Measurements from ENCODE around the gene NBDY. TPM values are rescaled to one million over a fixed set of nuclear protein-coding genes. Genes with fewer than 3 reads are reported as not detected.

The NBDY gene
- total and polyA plus RNA-seq, 4 donors: 11.8 to 43.2 (median 22.7) TPM

DNA sequence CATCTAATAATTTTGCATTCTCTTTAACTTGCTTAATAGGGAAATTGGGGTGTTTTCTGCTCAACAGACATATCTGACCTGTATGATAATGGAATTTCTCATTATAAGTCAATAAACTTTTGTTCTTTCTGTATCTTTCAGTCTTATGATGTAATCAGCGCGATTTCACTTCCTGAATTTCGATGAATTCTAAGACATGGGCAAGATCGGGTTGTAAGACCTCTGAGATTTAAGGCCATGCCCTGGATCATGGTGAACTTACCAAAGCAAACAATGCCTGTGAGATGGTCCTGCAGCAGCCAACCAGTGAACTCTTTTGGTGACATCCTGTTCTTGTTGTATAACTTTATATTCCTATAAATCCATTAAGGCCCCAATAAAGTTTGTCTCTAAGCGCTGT lies 88.1 kb downstream of the NBDY start:
- H3K4me1 ChIP-seq (ENCODE audit: control insufficient read depth in 5 of 5, insufficient read depth in 5 of 5, low read length in 5 of 5): peaks cover 0 to 3% (median 0%) of the 10 kb centered on the region in 5 donors
- no peak for DNase-seq
- peaks cover 0 to 1% (median 0%) of the 10 kb centered on the region in 4 donors for H3K36me3 ChIP-seq (ENCODE audit: control insufficient read depth in 4 of 4, insufficient read depth in 4 of 4, low read length in 4 of 4)
- TF ChIP-seq, protein P1, sequence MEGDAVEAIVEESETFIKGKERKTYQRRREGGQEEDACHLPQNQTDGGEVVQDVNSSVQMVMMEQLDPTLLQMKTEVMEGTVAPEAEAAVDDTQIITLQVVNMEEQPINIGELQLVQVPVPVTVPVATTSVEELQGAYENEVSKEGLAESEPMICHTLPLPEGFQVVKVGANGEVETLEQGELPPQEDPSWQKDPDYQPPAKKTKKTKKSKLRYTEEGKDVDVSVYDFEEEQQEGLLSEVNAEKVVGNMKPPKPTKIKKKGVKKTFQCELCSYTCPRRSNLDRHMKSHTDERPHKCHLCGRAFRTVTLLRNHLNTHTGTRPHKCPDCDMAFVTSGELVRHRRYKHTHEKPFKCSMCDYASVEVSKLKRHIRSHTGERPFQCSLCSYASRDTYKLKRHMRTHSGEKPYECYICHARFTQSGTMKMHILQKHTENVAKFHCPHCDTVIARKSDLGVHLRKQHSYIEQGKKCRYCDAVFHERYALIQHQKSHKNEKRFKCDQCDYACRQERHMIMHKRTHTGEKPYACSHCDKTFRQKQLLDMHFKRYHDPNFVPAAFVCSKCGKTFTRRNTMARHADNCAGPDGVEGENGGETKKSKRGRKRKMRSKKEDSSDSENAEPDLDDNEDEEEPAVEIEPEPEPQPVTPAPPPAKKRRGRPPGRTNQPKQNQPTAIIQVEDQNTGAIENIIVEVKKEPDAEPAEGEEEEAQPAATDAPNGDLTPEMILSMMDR (IDR thresholded peaks at IDR 0.05; ENCODE audit: control extremely low read depth, extremely low read depth): no peak
- H3K9me3 ChIP-seq (ENCODE audit: control insufficient read depth in 4 of 4, insufficient read depth in 3 of 4, low read length in 3 of 4): peaks cover 0 to 2% (median 0%) of the 10 kb centered on the region in 4 donors
- WGBS, 2 donors: 38 to 62% methylated on average over 5 of the region's 5 CpGs
- H3K4me3 ChIP-seq: no peak overlapping the region
- no peak for ATAC-seq (ENCODE audit: insufficient read depth, low FRiP score)
- no peak overlapping the region for H3K27ac ChIP-seq (ENCODE audit: low read depth in 1 of 2, low read length in 1 of 2)
- no peak overlapping the region for H3K9ac ChIP-seq (ENCODE audit: insufficient read depth in 1 of 2, low read length in 2 of 2)
- H3K27me3 ChIP-seq (ENCODE audit: control insufficient read depth in 3 of 3, insufficient read depth in 3 of 3, low read length in 2 of 3): peaks cover 0 to 24% (median 6%) of the 10 kb centered on the region in 3 donors

DNA sequence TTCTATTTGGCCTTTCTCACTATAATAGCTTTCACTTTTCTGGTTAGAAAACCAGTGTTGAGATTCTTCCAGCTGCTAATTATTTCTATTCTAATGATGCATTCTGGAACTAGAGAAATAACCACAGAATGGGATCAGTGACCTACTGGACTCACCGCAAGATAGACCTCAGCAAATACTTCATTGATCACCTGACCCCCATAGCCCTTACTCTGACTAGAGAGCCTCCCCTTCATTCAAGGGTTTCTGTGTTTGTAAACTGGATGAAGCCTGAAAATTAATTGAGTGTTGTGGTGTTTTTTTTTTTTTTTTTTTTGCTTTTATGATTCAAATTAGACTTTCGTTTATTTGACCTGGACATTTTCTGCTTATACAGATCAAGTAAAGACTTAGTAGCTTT lies 97.0 kb downstream of the NBDY start:
- no peaks in the 10 kb centered on the region for H3K4me1 ChIP-seq (ENCODE audit: control insufficient read depth in 5 of 5, insufficient read depth in 5 of 5, low read length in 5 of 5)
- peaks cover 0 to 23% (median 5%) of the 10 kb centered on the region in 3 donors for H3K27me3 ChIP-seq (ENCODE audit: control insufficient read depth in 3 of 3, insufficient read depth in 3 of 3, low read length in 2 of 3)
- peaks cover 0 to 10% (median 2%) of the 10 kb centered on the region in 4 donors for H3K9me3 ChIP-seq (ENCODE audit: control insufficient read depth in 4 of 4, insufficient read depth in 3 of 4, low read length in 3 of 4)
- H3K27ac ChIP-seq (ENCODE audit: low read depth in 1 of 2, low read length in 1 of 2): no peak overlapping the region
- TF ChIP-seq, protein P1 (IDR thresholded peaks at IDR 0.05; ENCODE audit: control extremely low read depth, extremely low read depth): no peak
- H3K4me3 ChIP-seq: no peak overlapping the region
- DNase-seq (no peak), ATAC-seq (ENCODE audit: insufficient read depth, low FRiP score) (no peak)
- WGBS, 2 donors: 76 to 90% methylated on average over 2 of the region's 2 CpGs
- no peak overlapping the region for H3K9ac ChIP-seq (ENCODE audit: insufficient read depth in 1 of 2, low read length in 2 of 2)
- no peaks in the 10 kb centered on the region for H3K36me3 ChIP-seq (ENCODE audit: control insufficient read depth in 4 of 4, insufficient read depth in 4 of 4, low read length in 4 of 4)

DNA sequence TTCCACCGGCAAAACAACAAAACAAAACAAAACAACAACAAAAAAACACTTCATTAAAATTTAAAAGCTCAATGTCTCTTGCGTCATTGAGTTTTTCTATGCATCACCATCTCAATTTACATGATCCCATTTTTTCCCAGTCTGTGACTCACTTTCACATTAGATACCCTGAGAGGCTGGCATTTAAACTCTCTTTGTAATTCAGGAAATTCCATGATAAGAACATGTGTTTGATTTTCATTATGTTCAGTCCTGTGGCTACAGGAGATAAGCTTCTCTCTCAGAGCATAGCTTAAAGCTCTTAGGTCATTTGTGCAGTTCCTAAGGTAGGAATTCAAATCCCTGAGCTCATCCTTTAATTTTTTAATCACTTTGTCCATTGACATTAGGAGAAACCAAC lies 104.6 kb downstream of the NBDY start:
- Histone ChIP-seq H3K9ac (ENCODE audit: insufficient read depth in 1 of 2, low read length in 2 of 2) (no peak overlapping the region), H3K27me3 (ENCODE audit: control insufficient read depth in 3 of 3, insufficient read depth in 3 of 3, low read length in 2 of 3) (peaks cover 0 to 27% (median 8%) of the 10 kb centered on the region in 3 donors), H3K9me3 (ENCODE audit: control insufficient read depth in 4 of 4, insufficient read depth in 3 of 4, low read length in 3 of 4) (peaks cover 0 to 4% (median 0%) of the 10 kb centered on the region in 4 donors), H3K4me3 (no peak overlapping the region), H3K4me1 (ENCODE audit: control insufficient read depth in 5 of 5, insufficient read depth in 5 of 5, low read length in 5 of 5) (no peaks in the 10 kb centered on the region), H3K36me3 (ENCODE audit: control insufficient read depth in 4 of 4, insufficient read depth in 4 of 4, low read length in 4 of 4) (no peaks in the 10 kb centered on the region), H3K27ac (ENCODE audit: low read depth in 1 of 2, low read length in 1 of 2) (no peak overlapping the region)
- no peak for ATAC-seq (ENCODE audit: insufficient read depth, low FRiP score)
- DNase-seq: no peak
- TF ChIP-seq, protein P1 (IDR thresholded peaks at IDR 0.05; ENCODE audit: control extremely low read depth, extremely low read depth): no peak
- whole genome bisulfite sequencing, 2 donors: 83 to 97% methylated on average over 2 of the region's 2 CpGs

DNA sequence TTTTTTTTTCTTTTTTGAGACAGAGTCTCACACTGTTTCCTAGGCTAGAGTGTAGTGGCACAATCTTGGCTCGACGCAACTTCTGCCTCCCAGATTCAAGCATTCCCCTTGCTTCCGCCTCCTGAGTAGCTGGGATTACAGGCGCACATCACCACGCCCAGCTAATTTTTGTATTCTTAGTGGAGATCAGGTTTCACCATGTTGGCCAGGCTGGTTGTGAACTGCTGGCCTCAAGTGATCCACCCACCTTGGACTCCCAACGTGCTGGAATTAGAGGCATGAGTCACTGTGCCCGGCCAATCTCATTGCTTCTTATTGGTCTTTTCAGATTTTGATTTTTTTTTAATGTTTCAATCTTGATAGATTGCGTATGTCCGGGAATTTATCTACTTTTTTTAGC lies 124.4 kb downstream of the NBDY start:
- Histone ChIP-seq H3K4me1 (ENCODE audit: control insufficient read depth in 5 of 5, insufficient read depth in 5 of 5, low read length in 5 of 5) (no peaks in the 10 kb centered on the region), H3K4me3 (no peak overlapping the region), H3K36me3 (ENCODE audit: control insufficient read depth in 4 of 4, insufficient read depth in 4 of 4, low read length in 4 of 4) (no peaks in the 10 kb centered on the region), H3K27ac (ENCODE audit: low read depth in 1 of 2, low read length in 1 of 2) (no peak overlapping the region), H3K9me3 (ENCODE audit: control insufficient read depth in 4 of 4, insufficient read depth in 3 of 4, low read length in 3 of 4) (peaks cover 0 to 8% (median 2%) of the 10 kb centered on the region in 4 donors), H3K9ac (ENCODE audit: insufficient read depth in 1 of 2, low read length in 2 of 2) (no peak overlapping the region), H3K27me3 (ENCODE audit: control insufficient read depth in 3 of 3, insufficient read depth in 3 of 3, low read length in 2 of 3) (peaks cover 0 to 23% (median 0%) of the 10 kb centered on the region in 3 donors)
- ATAC-seq (ENCODE audit: insufficient read depth, low FRiP score) (no peak), DNase-seq (no peak)
- 76 to 88% methylated on average over 9 of the region's 9 CpGs for WGBS, 2 donors
- TF ChIP-seq, protein P1 (IDR thresholded peaks at IDR 0.05; ENCODE audit: control extremely low read depth, extremely low read depth): no peak

All from lung (tissue), 12 donors.